Liver (tissue), 9 donors: Measurements from ENCODE around the gene CCDC51. TPM values are rescaled to one million over a fixed set of nuclear protein-coding genes. Genes with fewer than 3 reads are reported as not detected.
"Not testable (repeated sequence)": the region's sequence is repeated elsewhere in the genome, so short reads cannot be mapped to it uniquely, and the experiment has no call there.

Source experiments
- DNase-seq: peaks from one replicate; pipeline ENCODE4 v3.0.0-alpha.2; 2017; ENCODE audit warnings: low spot score
- H3K27ac ChIP-seq, 2 donors: one replicate each; pipeline ENCODE4 v1.7.0; 2013; ENCODE audit warnings: inconsistent platforms in 2 of 2, low read length in 2 of 2, control low read depth in 1 of 2, low read depth in 1 of 2, mild to moderate bottlenecking in 1 of 2
- H3K27me3 ChIP-seq, 4 donors: one replicate each; pipeline versions ENCODE4 v1.6.1 to v1.7.0; 2013; ENCODE audit warnings: low read length in 3 of 4, inconsistent platforms in 1 of 4, mild to moderate bottlenecking in 1 of 4, moderate library complexity in 1 of 4; ENCODE audit not compliant: control insufficient read depth in 4 of 4, insufficient read depth in 4 of 4
- H3K36me3 ChIP-seq, 4 donors: one replicate each; pipeline versions ENCODE4 v1.6.1 to v1.7.0; 2013; ENCODE audit warnings: low read length in 3 of 4, mild to moderate bottlenecking in 3 of 4, low read depth in 1 of 4, moderate library complexity in 1 of 4; ENCODE audit not compliant: control insufficient read depth in 4 of 4, insufficient read depth in 3 of 4
- H3K4me1 ChIP-seq, 4 donors: one replicate each; pipeline versions ENCODE4 v1.6.1 to v1.7.0; 2013; ENCODE audit warnings: low read length in 3 of 4, mild to moderate bottlenecking in 3 of 4, moderate library complexity in 1 of 4; ENCODE audit not compliant: control insufficient read depth in 4 of 4, insufficient read depth in 4 of 4
- H3K4me3 ChIP-seq, 3 donors: one replicate each; pipeline versions ENCODE4 v1.6.1 to v1.7.0; 2013; ENCODE audit warnings: low read length in 3 of 3, control low read depth in 1 of 3, low read depth in 1 of 3, mild to moderate bottlenecking in 1 of 3
- H3K9ac ChIP-seq, 2 donors: one replicate each; pipeline ENCODE4 v1.7.0; 2013; ENCODE audit warnings: low read length in 2 of 2, mild to moderate bottlenecking in 2 of 2, moderate library complexity in 2 of 2, control low read depth in 1 of 2, low read depth in 1 of 2
- H3K9me3 ChIP-seq, 4 donors: one replicate each; pipeline versions ENCODE4 v1.6.1 to v1.7.0; 2013; ENCODE audit warnings: low read length in 3 of 4; ENCODE audit not compliant: control insufficient read depth in 4 of 4
- EGR1 ChIP-seq, 2 donors: IDR thresholded peaks; 2 replicates each; pipeline ENCODE4 v1.6.1; 2016 to 2018; ENCODE audit warnings: antibody characterized with exemption in 2 of 2, low read depth in 2 of 2
- GABPA ChIP-seq, 2 donors: IDR thresholded peaks in 1 of 2; conservative IDR thresholded peaks in 1 of 2; 2 replicates each; pipeline ENCODE4 v1.6.1; 2016; ENCODE audit warnings: antibody characterized with exemption in 2 of 2, mild to moderate bottlenecking in 1 of 2, moderate library complexity in 1 of 2
- HNF4A ChIP-seq, 2 donors: conservative IDR thresholded peaks; 2 replicates each; pipeline ENCODE4 v1.6.1; 2016; ENCODE audit warnings: antibody characterized with exemption in 2 of 2, mild to moderate bottlenecking in 2 of 2
- NR2F2 ChIP-seq: IDR thresholded peaks from 2 replicates; pipeline ENCODE4 v1.6.1; 2016; ENCODE audit warnings: antibody characterized with exemption
- RXRA ChIP-seq, 2 donors: IDR thresholded peaks; 2 replicates each; pipeline ENCODE4 v1.6.1; 2017 to 2018; ENCODE audit warnings: antibody characterized with exemption in 2 of 2, mild to moderate bottlenecking in 1 of 2
- SP1 ChIP-seq: IDR thresholded peaks from 2 replicates; pipeline ENCODE4 v1.6.1; 2018; ENCODE audit warnings: antibody characterized with exemption, mild to moderate bottlenecking
- TAF1 ChIP-seq: conservative IDR thresholded peaks from 2 replicates; pipeline ENCODE4 v1.6.1; 2016; ENCODE audit warnings: antibody characterized with exemption, mild to moderate bottlenecking
- YY1 ChIP-seq: IDR thresholded peaks from 2 replicates; pipeline ENCODE4 v1.6.1; 2016; ENCODE audit warnings: antibody characterized with exemption, mild to moderate bottlenecking
- WGBS: extraction: QIAGEN DNeasy Blood & Tissue Kit; methylation state at CpG from one replicate; pipeline ENCODE4 v1.1.7; 2013; 5-methylcytosine and 5-hydroxymethylcytosine counted together
- polyA plus RNA-seq, 2 donors: library from polyadenylated mRNA; stranded (reverse) in 1 of 2; unstranded in 1 of 2; fragments of 200-250 nt in 1 of 2; fragments of >200 nt in 1 of 2; fragmentation: Nextera tagmentation in 1 of 2; extraction: Ambion mirVana in 1 of 2; gene quantifications; one replicate each; pipeline versions ENCODE4 v1.2.1 to v1.2.3, GENCODE V29; 2013 to 2015
- total RNA-seq, 2 donors: library from RNA; depleted of rRNA; stranded (reverse); fragments of >200 nt; gene quantifications; one replicate each; pipeline ENCODE4 v1.2.3, GENCODE V29; 2014
- TF ChIP-seq, protein P1 (sequence below): IDR thresholded peaks from 2 replicates; pipeline ENCODE4 v1.6.1; 2016; ENCODE audit warnings: antibody characterized with exemption
- TF ChIP-seq, protein P2 (sequence below): fragments of 150-350 bp; IDR thresholded peaks from 2 replicates; pipeline ENCODE4 v1.5.1; 2017; ENCODE audit warnings: improper control_type of control experiment, low read depth, low read length; ENCODE audit not compliant: missing input control
- TF ChIP-seq, protein P3 (sequence below): IDR thresholded peaks from 2 replicates; pipeline ENCODE4 v1.6.1; 2016; ENCODE audit warnings: antibody characterized with exemption, mild to moderate bottlenecking
- TF ChIP-seq, protein P4 (sequence below): IDR thresholded peaks from 2 replicates; pipeline ENCODE4 v1.6.1; 2016; ENCODE audit warnings: antibody characterized with exemption
- TF ChIP-seq, protein P5 (sequence below): IDR thresholded peaks from 2 replicates; pipeline ENCODE4 v1.6.1; 2016; ENCODE audit warnings: antibody characterized with exemption
- donor health status: healthy.
- donor health status: healthy.
- donor health status: healthy.
- donor health status: healthy.
- donor health status: healthy.

CCDC51 gene
- total and polyA plus RNA-seq, 4 donors = 7.9 to 13.7 (median 11.0) TPM

DNA sequence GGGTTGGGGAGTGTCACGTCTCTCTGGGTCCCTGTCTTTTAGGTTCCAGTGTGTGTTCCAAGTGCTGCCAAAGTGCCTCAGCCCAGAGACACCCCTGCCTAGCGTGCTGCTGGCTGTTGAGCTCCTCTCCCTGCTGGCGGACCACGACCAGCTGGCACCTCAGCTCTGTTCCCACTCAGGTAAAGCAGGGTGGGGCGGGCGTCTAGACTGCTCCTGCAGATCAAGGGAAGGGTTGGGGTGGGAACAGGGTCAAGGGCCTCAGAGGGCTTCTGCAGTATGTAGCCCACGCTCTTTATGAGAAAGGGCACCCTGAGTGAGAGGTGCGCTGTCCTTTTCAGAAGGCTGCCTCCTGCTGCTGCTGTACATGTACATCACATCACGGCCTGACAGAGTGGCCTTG lies 23.8 kb upstream of the CCDC51 start:
- H3K4me3 ChIP-seq = no peak overlapping the region
- H3K27ac ChIP-seq = no peak overlapping the region
- WGBS = 90% methylated on average over 9 of the region's 9 CpGs
- no peak overlapping the region for H3K9ac ChIP-seq
- no peak for TF ChIP-seq RXRA (IDR thresholded peaks at IDR 0.05)
- no peak for TF ChIP-seq GABPA (IDR thresholded peaks at IDR 0.05 in 1 of 2, conservative IDR thresholded peaks at IDR 0.05 in 1 of 2)
- no peak for TF ChIP-seq NR2F2
- TF ChIP-seq, protein P1, sequence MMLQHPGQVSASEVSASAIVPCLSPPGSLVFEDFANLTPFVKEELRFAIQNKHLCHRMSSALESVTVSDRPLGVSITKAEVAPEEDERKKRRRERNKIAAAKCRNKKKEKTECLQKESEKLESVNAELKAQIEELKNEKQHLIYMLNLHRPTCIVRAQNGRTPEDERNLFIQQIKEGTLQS = no peak
- no peak for TF ChIP-seq EGR1 (IDR thresholded peaks at IDR 0.05; ENCODE audit: low read depth in 2 of 2)
- TF ChIP-seq, protein P2, sequence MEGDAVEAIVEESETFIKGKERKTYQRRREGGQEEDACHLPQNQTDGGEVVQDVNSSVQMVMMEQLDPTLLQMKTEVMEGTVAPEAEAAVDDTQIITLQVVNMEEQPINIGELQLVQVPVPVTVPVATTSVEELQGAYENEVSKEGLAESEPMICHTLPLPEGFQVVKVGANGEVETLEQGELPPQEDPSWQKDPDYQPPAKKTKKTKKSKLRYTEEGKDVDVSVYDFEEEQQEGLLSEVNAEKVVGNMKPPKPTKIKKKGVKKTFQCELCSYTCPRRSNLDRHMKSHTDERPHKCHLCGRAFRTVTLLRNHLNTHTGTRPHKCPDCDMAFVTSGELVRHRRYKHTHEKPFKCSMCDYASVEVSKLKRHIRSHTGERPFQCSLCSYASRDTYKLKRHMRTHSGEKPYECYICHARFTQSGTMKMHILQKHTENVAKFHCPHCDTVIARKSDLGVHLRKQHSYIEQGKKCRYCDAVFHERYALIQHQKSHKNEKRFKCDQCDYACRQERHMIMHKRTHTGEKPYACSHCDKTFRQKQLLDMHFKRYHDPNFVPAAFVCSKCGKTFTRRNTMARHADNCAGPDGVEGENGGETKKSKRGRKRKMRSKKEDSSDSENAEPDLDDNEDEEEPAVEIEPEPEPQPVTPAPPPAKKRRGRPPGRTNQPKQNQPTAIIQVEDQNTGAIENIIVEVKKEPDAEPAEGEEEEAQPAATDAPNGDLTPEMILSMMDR = no peak
- TF ChIP-seq, protein P3, sequence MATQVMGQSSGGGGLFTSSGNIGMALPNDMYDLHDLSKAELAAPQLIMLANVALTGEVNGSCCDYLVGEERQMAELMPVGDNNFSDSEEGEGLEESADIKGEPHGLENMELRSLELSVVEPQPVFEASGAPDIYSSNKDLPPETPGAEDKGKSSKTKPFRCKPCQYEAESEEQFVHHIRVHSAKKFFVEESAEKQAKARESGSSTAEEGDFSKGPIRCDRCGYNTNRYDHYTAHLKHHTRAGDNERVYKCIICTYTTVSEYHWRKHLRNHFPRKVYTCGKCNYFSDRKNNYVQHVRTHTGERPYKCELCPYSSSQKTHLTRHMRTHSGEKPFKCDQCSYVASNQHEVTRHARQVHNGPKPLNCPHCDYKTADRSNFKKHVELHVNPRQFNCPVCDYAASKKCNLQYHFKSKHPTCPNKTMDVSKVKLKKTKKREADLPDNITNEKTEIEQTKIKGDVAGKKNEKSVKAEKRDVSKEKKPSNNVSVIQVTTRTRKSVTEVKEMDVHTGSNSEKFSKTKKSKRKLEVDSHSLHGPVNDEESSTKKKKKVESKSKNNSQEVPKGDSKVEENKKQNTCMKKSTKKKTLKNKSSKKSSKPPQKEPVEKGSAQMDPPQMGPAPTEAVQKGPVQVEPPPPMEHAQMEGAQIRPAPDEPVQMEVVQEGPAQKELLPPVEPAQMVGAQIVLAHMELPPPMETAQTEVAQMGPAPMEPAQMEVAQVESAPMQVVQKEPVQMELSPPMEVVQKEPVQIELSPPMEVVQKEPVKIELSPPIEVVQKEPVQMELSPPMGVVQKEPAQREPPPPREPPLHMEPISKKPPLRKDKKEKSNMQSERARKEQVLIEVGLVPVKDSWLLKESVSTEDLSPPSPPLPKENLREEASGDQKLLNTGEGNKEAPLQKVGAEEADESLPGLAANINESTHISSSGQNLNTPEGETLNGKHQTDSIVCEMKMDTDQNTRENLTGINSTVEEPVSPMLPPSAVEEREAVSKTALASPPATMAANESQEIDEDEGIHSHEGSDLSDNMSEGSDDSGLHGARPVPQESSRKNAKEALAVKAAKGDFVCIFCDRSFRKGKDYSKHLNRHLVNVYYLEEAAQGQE = no peak
- TF ChIP-seq, protein P4, sequence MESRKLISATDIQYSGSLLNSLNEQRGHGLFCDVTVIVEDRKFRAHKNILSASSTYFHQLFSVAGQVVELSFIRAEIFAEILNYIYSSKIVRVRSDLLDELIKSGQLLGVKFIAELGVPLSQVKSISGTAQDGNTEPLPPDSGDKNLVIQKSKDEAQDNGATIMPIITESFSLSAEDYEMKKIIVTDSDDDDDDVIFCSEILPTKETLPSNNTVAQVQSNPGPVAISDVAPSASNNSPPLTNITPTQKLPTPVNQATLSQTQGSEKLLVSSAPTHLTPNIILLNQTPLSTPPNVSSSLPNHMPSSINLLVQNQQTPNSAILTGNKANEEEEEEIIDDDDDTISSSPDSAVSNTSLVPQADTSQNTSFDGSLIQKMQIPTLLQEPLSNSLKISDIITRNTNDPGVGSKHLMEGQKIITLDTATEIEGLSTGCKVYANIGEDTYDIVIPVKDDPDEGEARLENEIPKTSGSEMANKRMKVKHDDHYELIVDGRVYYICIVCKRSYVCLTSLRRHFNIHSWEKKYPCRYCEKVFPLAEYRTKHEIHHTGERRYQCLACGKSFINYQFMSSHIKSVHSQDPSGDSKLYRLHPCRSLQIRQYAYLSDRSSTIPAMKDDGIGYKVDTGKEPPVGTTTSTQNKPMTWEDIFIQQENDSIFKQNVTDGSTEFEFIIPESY = no peak
- no peak for TF ChIP-seq HNF4A (conservative IDR thresholded peaks at IDR 0.05)
- TF ChIP-seq, protein P5, sequence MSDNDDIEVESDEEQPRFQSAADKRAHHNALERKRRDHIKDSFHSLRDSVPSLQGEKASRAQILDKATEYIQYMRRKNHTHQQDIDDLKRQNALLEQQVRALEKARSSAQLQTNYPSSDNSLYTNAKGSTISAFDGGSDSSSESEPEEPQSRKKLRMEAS = no peak
- TF ChIP-seq SP1 = no peak
- TF ChIP-seq TAF1 = no peak
- TF ChIP-seq YY1 = no peak
- H3K36me3 ChIP-seq = peaks cover 5 to 27% (median 25%) of the 10 kb centered on the region in 4 donors
- H3K4me1 ChIP-seq = peaks cover 6 to 38% (median 26%) of the 10 kb centered on the region in 4 donors
- no peaks in the 10 kb centered on the region for H3K27me3 ChIP-seq
- DNase-seq = no peak
- H3K9me3 ChIP-seq = no peaks in the 10 kb centered on the region

DNA sequence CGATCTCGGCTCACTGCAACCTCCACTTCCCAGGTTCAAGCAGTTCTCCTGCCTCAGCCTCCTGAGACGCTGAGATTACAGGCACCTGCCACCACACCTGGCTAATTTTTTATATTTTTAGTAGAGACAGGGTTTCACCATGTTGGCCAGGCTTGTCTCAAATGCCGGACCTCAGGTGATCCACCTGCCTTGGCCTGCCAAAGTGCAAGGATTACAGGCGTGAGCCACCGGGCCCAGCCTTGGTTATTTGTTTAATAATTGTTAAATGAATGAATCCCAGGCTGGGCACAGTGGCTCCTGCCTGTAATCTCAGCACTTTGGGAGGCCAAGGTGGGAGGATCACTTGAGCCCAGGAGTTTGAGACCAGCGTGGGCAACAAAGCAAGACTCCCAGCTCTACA lies 21.8 kb upstream of the CCDC51 start:
- 83% methylated on average over 7 of the region's 7 CpGs for WGBS
- H3K4me3 ChIP-seq, H3K9ac ChIP-seq, H3K27ac ChIP-seq, H3K9me3 ChIP-seq, H3K27me3 ChIP-seq, DNase-seq: not testable (repeated sequence)
- Histone ChIP-seq H3K36me3 (peaks cover 6 to 34% (median 31%) of the 10 kb centered on the region in 4 donors), H3K4me1 (peaks cover 0 to 18% (median 7%) of the 10 kb centered on the region in 4 donors)
